GM19239 (cell line): Measurements from ENCODE around the gene HMGXB4.

Experiments
- DNase-seq: peaks from one replicate; pipeline ENCODE4 v3.0.0; 2011; ENCODE audit warnings: low spot score; ENCODE audit not compliant: insufficient read length
- FAIRE-seq: peaks from 2 replicates; lab custom pipeline; 2011; peaks lifted over from hg19 to GRCh38; lab: Jason Lieb, UNC

Gene HMGXB4

DNA sequence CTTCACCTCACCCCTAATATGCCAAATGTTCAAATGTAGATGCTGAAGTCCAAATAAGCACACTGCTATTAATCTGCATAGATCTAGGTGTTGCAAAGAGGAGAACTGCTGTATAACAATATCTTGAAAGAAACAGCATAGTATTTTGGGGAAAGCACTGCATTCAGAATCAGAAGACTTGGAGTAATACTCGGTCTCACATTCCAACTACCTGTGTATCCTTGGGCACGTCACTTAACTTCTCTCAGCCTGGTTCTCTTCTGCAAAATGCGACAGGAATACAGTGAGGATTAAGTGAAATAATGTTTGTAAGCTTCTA, 332 bp upstream of the HMGXB4 start:
- DNase-seq (no peak), FAIRE-seq (no peak)

DNA sequence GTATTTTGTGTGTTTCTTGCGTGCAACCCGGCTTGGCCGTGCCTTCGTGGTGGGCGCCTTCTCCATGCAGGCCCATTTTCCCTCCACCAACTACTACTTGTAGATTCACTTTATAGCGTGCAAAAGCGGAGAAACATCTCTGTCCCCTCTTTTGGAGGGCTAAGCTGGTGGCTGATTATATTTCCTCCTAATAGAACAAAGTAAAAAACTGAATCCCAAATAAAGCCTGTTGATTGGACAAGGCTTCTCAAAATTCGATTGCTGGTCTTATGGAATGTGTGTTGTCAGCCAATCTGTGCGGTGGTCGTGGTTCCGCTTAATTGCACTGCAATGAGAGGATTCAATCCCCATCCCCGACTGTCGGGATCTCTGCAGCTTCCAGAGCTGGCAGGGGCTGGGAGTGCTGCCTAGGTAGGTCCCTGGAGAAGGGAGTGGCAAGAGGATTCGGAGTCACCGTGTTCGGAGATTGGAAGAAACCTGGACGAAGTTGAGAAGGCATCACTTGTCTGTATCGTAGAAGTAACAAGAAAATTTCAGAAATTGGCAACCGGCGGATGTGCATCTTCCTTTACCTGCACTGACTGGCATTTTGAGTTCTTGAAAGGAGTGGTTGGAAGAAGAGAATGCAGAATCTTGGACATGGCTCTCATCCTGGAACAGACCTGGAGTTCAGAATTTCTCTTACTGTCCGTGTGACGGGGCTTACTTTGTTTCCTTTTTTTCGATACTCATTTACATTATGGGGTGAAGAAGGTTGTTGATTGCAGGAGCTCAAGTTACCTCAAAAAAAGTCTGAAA, 1.1 kb downstream of the HMGXB4 start:
- DNase-seq (no peak), FAIRE-seq (peak; percentile 49)

DNA sequence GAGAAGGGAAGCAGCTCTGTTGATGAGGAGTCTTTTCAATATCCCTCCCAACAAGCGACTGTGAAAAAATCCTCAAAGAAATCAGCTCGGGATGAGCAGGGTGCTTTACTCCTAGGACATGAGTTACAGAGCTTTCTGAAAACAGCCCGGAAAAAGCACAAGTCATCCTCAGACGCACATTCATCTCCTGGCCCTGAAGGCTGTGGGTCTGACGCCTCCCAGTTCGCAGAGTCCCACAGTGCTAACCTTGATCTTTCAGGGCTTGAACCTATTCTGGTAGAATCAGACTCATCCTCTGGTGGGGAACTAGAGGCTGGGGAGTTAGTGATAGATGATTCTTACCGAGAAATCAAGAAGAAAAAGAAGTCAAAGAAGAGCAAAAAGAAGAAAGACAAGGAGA, 7.7 kb downstream of the HMGXB4 start:
- FAIRE-seq = no peak

DNA sequence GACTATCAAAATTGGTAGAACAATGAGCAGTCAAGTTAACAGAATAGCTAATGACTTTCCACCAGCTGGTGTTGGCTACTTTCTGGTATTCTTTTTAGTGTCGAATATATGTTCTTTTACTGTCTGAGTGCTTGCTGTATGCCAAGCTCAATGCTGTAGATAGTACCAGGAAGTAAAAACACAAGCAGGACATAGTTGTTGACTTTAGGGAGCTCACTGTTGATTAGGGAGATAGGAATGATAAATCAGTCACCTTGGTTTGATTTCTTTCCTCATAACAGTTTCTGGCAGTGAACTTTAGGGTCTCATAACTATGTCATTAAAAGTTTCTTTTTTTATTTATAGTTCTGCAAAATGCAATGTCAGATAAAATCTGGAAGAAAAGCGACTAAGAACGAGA, 9.0 kb downstream of the HMGXB4 start:
- no peak for DNase-seq
- FAIRE-seq = no peak

More for the DNA sequence above, 7.7 kb downstream of the HMGXB4 start:
- no peak for DNase-seq

DNA sequence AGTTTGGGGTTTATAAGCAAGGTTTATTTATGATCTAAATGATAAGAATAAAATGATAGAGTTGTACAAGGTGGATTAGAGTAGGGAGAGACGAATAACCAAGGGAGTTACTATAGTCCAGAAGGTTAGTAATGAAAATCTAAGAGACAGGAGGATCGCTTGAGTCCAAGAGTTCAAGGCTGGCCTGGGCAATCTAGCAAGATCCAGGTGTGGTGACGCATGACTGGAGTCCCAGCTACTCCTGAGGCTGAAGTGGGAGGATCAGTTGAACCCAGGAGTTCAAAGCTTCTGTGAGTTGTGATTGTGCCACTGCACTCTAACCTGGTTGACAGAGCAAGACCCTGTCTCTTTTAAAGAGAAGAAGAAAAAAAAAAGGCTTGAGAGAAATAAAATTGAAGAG, 12.3 kb downstream of the HMGXB4 start:
- FAIRE-seq (no peak), DNase-seq (no peak)

DNA sequence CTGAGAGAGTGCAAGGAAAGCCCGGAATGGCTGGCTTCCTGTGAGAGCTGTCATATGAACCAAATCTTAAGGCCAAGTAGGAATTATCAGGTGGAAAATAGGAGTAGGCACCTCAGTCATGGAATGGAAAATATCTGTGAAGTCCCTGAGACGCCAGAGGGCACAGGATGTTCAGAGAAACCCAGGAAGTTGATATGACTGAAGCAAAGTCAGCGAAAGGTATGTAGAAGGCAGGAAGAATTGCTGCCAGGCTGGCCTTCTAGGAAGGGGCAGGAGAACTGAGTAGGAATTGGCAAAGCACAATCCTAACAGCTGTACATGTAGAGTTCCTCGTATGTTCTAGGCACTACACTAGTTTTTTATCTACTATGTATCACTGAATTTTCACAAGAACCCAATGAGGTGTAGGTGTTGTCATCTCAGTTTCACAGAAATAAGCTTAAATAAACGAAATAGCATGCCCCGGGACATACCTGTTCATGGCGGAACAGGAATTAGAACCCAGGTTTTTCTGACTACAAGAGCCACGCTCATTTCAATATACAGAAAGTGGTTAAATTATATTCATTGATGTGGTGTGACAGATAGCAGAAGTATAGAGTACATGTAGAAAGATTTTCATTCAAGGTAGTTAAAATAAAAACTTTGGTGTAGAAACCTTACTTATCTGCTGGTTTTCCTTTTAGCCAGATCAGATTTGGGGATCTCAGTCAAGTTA, 17.0 kb downstream of the HMGXB4 start:
- no peak for DNase-seq
- FAIRE-seq = no peak

DNA sequence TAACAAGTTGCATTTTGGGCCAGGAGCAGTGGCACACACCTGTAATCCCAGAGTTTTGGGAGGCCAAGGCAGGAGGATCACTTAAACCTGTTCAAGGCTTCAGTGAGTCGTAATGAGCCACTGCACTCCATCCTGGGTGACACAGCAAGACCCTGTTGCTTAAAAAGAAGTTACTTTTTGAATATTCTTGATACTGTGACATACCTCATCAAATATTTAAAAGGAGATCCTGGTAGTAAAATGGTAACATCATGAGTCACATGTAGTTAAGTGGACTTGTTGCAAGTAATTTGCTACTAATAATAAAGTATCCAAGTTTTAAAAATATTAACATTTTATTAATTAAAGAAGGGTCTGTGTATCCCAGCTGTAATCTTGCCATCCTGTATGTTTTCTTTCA, 18.3 kb downstream of the HMGXB4 start:
- no peak for FAIRE-seq
- no peak for DNase-seq

DNA sequence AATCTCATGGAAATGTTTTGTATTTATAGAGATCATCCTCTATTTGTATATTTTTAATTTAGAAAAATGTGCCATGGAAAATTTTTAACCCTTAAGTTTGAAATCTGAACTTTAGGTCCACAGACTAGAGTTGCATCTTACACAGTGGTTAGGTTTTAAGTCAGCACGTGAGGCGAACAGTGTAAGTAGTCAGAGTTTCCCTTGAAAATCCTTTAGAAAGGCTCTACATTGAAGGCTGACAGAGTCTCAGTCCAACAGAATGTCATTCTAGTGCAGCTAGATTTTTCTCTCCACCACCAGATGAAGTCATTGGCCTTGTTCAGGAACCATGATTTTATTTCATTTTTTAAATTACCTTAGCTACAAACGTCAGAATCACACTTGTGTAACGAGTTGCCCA, 18.7 kb downstream of the HMGXB4 start:
- no peak for FAIRE-seq

DNA sequence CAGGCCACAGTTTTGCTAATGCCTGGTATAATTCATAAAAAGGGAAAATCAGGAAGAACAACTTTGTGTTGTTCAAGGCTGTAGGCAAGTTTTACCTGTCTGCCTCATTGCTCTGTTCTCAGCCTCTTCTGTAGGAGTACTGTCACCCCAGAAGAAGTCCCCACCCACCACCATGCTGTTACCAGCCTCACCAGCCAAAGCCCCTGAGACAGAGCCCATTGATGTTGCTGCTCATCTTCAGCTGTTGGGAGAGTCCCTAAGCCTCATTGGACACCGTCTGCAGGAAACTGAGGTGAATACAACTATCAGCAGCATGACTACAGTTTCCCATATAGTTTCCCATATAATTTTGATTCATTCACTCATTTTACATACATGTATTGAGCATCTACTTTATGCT, 30.8 kb downstream of the HMGXB4 start:
- DNase-seq (no peak), FAIRE-seq (no peak)

More for the DNA sequence above, 18.7 kb downstream of the HMGXB4 start:
- DNase-seq = no peak

DNA sequence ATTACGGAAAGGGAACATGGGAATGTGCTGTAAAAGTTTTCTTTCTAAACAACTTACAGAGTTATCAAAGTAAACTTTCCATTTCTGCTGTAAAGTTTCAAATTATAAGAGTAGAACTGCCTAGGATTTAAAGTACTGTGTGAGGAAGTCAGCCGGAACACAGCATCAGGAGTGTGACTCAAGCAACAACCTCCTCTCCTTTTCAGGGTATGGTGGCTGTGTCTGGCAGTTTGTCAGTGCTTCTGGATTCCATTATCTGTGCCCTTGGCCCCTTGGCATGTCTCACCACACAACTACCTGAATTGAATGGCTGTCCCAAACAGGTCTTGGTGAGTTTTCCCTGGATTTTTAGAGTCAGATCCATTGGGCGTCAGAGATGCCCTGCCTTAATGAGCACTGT, 35.5 kb downstream of the HMGXB4 start:
- DNase-seq (no peak), FAIRE-seq (no peak)

DNA sequence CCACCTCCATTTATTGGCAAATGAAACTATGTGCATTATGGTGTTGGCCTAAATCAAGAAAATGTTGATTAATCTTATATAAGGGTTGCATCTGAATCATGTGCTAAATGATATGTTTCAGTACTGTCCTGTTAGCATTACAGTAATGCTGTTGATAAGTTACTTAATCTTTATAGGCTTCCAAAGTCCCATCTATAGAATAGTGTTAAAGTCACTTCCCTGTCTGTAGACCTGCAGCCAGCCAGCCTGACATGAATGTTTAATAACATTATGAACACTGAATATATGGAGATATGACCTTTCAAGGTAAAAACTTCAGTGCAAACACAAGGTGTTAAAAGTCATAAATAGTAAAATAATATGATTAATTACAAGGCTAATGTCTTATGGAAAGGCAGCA, 38.8 kb downstream of the HMGXB4 start:
- FAIRE-seq = no peak
- no peak for DNase-seq

DNA sequence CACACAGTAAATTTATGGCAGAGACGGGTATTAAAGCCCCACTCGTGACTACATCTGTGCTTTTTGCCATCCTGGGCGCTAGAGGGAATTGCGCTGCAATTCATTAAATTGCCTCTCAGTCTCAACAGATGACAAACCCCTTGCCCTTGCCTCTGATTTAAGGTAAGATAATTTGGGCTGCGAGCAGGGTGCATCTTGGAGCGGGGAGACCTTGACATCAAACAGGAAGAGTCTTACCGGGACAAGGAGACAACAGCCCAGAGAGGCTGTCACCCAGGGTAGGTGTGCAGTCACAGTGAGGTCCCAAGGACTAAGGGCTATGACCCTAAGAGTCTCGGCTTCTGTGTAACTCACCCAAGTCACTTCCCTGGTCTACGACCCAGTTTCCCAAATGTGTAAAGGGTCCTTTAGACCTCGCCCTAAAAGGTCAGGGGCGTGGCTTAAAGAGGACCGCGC, 42.0 kb downstream of the HMGXB4 start:
- no peak for DNase-seq
- peak; percentile 76 for FAIRE-seq

DNA sequence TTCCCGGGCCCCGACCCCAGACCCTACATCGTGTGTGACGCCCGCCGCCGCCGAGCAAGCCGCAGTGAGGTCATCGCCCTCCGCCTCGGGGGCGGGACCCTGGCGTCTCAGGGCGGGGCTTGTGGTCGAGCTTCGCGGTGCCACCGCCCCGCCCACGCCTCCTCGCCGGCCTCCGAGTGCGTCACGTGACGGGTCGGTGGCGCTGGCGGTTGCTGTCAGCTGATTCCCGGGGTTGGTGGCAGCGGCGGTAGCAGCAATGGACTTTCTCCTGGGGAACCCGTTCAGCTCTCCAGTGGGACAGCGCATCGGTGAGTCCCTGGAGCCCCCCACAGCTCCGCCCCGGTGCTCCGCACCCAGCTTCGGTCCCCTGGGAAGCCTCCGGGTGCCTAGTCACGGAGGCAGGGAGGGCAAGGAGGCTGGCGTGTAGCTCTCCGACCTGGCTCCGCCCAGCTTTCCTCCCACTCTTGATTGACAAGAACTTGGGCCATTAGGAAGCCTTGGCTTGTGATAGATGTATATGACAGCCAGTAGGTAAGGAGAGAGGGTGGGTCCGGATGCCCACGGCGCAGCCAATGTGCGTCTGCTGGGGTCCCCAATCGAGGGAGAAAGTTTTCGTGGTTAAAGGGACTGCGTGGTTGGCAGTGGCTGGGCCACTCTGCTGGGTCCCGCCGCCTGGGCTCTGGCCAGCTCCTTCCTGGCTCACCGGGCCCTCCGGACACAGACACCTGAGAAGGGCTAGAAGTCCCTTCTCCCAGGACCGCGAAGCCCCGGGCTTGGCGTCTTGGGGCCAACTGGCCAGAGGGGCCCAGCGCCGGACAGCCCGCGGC, 42.6 kb downstream of the HMGXB4 start, which contains the start of gene TOM1:
Gene TOM1 (plus strand): TSS at position 222 of the 827 bp plus-strand sequence. CDS start 35 bp downstream, at position 257.
- FAIRE-seq = peak; percentile 96
- DNase-seq = peak; percentile 86

DNA sequence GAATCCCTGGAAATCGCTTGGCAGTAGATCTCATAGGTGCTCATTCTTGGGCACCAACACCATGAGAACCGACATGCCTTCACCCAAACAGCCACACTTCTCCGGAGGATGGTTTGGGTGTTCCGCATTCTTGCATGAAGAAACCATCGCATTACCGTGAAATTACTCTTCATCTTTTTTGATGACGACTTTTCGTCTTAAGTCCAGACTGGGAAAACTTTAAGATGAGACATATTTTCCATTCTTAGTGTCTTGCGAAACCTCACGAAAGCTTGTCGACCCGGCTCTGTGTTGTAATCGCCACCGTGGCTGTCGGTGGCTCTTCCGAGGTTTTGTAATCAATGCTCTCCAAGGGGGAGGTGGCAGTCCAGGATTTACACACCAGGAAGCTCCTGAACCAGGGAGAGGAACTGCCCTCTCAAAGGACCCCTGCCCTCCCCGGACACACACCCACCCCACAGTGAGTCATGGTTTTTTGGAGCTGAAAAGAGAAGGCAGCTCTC, 44.1 kb downstream of the HMGXB4 start:
- FAIRE-seq = no peak

DNA sequence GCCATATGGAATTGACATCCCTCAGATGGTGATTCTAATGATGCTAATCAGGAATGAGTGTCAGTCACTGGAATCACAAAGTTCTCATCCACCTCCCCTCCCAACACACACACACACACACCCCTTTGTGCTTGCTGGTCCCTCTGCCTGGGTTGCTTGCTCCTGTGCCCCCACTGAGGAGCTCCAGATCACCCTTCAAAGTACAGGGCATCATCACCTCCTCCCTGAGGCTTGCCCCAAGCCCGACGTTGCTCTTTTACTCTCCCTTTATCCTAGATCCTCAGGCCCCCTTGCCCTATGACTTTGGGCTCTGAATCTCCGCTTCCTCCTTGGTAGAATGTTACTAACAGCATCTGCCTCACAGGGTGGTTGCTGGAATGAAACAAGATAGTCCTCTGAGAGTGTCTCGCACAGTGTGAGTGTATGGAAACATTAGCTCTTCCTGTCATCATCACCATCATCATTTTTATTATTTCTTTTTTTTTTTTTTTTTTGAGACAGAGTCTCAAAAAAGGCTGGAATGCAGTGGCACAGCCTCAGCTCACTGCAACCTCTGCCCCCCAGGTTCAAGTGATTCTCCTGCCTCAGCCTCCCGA, 45.8 kb downstream of the HMGXB4 start:
- DNase-seq = no peak
- FAIRE-seq = no peak

More for the DNA sequence above, 44.1 kb downstream of the HMGXB4 start:
- no peak for DNase-seq

DNA sequence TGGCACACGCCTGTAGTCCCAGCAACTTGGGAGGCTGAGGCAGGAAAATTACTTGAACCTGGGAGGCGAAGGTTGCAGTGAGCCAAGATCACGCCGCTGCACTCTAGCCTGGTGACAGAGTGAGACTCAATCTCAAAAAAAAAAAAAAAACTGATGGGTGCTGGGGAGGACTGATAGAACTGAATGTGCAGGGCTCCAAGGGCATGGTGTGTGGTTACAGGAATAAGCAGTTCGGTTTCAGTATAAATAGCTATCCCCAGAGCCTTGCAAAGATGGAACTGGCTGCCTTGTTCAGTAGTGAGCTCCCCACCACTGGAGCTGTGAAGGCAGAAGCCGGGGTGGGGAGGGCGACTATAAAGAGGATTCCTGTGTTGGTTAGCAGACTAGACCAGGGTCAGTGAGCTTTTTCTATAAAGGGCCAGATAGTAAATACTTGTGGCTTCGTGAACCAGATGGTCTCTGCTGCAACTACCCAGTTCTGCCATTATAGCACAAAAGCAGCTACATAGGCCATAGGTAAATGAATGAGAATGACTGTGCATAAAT, 48.3 kb downstream of the HMGXB4 start:
- FAIRE-seq = no peak
- no peak for DNase-seq

DNA sequence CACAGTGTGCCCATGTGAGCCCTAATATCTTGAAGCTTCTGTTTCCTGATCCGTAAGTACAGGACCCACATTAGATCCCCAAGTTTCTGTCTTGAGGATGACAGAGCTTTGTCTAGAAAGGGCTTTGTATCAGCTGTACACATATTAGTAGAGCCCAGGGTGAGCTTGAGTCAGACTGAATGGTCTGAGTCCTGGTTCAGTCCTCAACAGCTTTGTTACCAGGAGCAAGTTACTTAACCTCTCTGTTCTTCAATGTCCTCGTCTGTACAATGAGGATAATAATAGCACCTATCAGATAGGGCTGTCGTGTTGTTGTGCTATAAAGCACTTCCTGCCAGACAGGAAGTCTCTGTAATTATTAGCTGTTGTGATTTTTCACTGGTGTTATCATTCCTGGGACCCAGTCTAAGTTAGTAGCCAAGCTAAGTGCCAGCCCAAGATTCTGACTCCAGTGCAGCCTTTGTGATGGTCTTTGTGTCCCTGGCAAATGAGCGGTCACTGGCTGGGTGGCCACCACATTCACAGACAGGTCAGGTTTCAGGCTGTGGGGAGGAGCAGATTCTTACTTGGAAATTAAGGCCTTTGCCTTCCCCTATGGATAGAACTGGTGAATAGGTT, 49.2 kb downstream of the HMGXB4 start:
- DNase-seq = no peak
- peak; percentile 51 for FAIRE-seq

DNA sequence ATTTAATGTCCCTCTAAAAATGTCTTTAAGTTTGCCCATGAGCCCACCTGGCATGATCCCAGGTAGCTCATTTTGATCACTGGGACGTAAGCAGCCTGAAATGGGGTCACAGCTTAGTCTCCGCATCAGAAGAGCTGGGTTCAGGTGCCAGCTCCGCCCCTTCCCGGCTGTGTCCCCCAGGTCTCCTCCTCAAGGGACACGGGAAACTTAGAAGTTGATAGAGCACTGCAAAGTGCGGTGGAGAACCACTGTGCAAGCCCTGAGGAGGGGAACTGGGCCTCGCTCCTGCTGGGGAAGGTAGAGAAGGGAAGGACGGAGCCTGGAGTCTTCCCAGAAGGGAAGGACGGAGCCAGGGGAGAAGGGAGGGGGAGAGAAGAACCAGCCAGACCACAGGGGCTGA, 50.1 kb downstream of the HMGXB4 start:
- DNase-seq (no peak), FAIRE-seq (no peak)

DNA sequence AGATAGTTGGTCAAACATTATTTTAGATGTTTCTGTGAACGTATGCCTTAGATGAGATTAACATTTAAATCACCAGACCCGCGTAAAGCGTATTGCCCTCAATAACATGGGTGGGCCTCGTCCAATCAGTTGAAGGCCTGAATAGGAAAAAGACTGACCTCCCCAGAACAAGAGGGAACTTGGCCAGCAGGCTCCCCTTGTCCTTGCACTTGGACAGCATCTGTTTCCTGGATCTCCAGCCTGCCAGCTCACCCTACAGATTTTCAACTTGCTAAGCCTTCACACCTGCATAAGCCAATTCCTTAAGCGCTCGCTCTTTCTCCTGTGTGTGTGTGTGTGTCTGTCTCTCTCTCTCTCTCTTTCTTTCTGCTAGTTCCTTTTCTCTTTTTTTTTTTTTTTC, 50.6 kb downstream of the HMGXB4 start:
- FAIRE-seq = no peak
- DNase-seq = no peak
